GM10266 (cell line): Measurements from ENCODE around the gene STT3B.

Experiments used
- DNase-seq: peaks from one replicate; pipeline ENCODE4 v3.0.0; 2012; ENCODE audit errors: extremely low spot score
- CTCF ChIP-seq: IDR thresholded peaks from 2 replicates; pipeline ENCODE4 v1.5.1; 2012; ENCODE audit warnings: mild to moderate bottlenecking, low read depth; ENCODE audit not compliant: control insufficient read depth, insufficient read depth; ENCODE audit errors: missing control alignments

STT3B gene

GRCh38 chr3:31614162-31614921, 81.6 kb downstream of the STT3B start:
- no peak for DNase-seq
- TF ChIP-seq CTCF: no peak

- TF ChIP-seq CTCF: no peak
- no peak for DNase-seq
Measured at GRCh38 chr3:31615071-31615875, 82.5 kb downstream of the STT3B start.

GRCh38 chr3:31616711-31617110, 84.0 kb downstream of the STT3B start:
- DNase-seq: no peak

GRCh38 chr3:31620656-31621055, 87.9 kb downstream of the STT3B start:
- no peak for DNase-seq
- no peak for TF ChIP-seq CTCF

More at GRCh38 chr3:31616711-31617110, 84.0 kb downstream of the STT3B start:
- TF ChIP-seq CTCF: no peak

GRCh38 chr3:31621314-31621713, 88.6 kb downstream of the STT3B start:
- TF ChIP-seq CTCF: no peak
- DNase-seq: no peak

GRCh38 chr3:31622636-31623288, 90.0 kb downstream of the STT3B start:
- DNase-seq: no peak
- TF ChIP-seq CTCF: no peak
